Measurements from ENCODE around the gene PAX5. TPM values are rescaled to one million over a fixed set of nuclear protein-coding genes. Genes with fewer than 3 reads are reported as not detected.

PAX5 gene
- total RNA-seq, 1 donor from 2014 or later = 0.25 TPM

DNA sequence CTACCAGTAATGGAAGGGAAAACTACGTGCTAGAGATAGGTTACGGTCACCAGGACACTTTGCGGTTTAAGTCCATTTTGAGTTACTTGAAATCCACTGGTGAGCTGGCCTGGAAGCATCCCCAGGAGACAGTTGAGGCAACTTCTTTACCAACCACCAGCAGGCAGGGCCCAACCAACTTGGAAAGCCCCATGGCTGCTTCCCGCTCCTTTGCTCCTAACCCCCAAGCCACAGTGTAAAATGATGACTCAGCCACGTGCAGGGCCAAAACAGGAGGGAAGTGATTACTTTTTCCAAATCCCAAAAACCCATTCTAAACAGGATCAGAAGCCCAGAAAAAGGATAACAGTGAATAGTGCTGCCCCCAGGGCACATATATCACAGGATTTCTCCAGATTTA is 87.4 kb downstream of the PAX5 start:
- no peak for DNase-seq (ENCODE audit: extremely low spot score in 2 of 2)
- no peak overlapping the region for H3K27ac ChIP-seq
- H3K9me3 ChIP-seq = no peaks in the 10 kb centered on the region
- TF ChIP-seq POLR2AphosphoS5 (IDR thresholded peaks at IDR 0.05; ENCODE audit: insufficient read depth in 1 of 2, low read depth in 1 of 2) = no peak
- TF ChIP-seq POLR2A (IDR thresholded peaks at IDR 0.05) = no peak
- TF ChIP-seq, protein P1, sequence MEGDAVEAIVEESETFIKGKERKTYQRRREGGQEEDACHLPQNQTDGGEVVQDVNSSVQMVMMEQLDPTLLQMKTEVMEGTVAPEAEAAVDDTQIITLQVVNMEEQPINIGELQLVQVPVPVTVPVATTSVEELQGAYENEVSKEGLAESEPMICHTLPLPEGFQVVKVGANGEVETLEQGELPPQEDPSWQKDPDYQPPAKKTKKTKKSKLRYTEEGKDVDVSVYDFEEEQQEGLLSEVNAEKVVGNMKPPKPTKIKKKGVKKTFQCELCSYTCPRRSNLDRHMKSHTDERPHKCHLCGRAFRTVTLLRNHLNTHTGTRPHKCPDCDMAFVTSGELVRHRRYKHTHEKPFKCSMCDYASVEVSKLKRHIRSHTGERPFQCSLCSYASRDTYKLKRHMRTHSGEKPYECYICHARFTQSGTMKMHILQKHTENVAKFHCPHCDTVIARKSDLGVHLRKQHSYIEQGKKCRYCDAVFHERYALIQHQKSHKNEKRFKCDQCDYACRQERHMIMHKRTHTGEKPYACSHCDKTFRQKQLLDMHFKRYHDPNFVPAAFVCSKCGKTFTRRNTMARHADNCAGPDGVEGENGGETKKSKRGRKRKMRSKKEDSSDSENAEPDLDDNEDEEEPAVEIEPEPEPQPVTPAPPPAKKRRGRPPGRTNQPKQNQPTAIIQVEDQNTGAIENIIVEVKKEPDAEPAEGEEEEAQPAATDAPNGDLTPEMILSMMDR (IDR thresholded peaks at IDR 0.05) = no peak
- no peak overlapping the region for H3K4me3 ChIP-seq
- H3K36me3 ChIP-seq = no peaks in the 10 kb centered on the region
- no peaks in the 10 kb centered on the region for H3K4me1 ChIP-seq
- no peaks in the 10 kb centered on the region for H3K27me3 ChIP-seq
- intact Hi-C loops (cut with DNase I) = no loop called here

DNA sequence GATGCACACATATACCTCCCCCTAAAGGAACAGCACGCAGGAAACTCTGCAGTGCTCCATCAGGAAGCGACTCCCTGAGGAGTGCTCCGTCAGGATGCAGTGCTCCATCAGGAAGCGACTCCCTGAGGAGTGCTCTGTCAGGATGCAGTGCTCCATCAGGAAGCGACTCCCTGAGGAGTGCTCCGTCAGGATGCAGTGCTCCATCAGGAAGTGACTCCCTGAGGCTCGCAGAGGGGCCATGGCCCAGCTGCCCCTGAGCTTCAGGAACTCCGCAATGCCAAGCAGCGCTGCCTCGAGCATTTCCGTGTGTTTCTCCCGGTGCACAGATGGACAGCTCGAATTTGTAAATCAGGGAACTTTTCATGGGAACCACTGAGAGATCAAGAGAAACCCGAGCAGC is 88.1 kb downstream of the PAX5 start:
- Histone ChIP-seq H3K9me3 (no peaks in the 10 kb centered on the region), H3K27me3 (no peaks in the 10 kb centered on the region), H3K36me3 (no peaks in the 10 kb centered on the region), H3K27ac (no peak overlapping the region), H3K4me3 (no peak overlapping the region), H3K4me1 (no peaks in the 10 kb centered on the region)
- DNase-seq (ENCODE audit: extremely low spot score in 2 of 2) = no peak
- intact Hi-C loops (cut with DNase I) = no loop called here
- TF ChIP-seq, protein P1 (IDR thresholded peaks at IDR 0.05) = no peak
- TF ChIP-seq POLR2AphosphoS5 (IDR thresholded peaks at IDR 0.05; ENCODE audit: insufficient read depth in 1 of 2, low read depth in 1 of 2) (no peak), POLR2A (IDR thresholded peaks at IDR 0.05) (no peak)

DNA sequence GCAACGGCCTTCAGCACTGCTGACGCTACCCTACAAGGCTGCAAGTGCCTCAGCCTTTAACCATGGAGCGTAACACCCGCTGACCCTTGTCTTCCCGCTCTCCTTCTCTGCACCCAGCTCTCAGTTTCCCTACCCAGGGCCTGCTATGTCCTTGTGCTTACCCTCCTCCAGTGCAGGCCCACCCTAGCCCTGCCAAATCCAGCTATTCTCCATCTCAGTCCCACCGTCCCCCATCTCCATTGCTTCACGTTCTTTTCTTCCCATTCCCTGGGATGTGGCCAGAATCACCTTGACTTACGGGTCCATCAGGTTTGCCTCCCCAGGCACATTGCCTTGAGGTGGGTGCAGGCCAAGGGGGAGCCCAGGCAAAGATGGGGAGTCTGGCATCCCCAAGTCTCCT is 91.2 kb downstream of the PAX5 start:
- TF ChIP-seq POLR2AphosphoS5 (IDR thresholded peaks at IDR 0.05; ENCODE audit: insufficient read depth in 1 of 2, low read depth in 1 of 2) = no peak
- TF ChIP-seq POLR2A (IDR thresholded peaks at IDR 0.05) = no peak
- no peak for DNase-seq (ENCODE audit: extremely low spot score in 2 of 2)
- Histone ChIP-seq H3K4me1 (no peaks in the 10 kb centered on the region), H3K36me3 (no peaks in the 10 kb centered on the region), H3K27ac (no peak overlapping the region), H3K27me3 (no peaks in the 10 kb centered on the region), H3K9me3 (no peaks in the 10 kb centered on the region), H3K4me3 (no peak overlapping the region)
- intact Hi-C loops (cut with DNase I) = no loop called here

DNA sequence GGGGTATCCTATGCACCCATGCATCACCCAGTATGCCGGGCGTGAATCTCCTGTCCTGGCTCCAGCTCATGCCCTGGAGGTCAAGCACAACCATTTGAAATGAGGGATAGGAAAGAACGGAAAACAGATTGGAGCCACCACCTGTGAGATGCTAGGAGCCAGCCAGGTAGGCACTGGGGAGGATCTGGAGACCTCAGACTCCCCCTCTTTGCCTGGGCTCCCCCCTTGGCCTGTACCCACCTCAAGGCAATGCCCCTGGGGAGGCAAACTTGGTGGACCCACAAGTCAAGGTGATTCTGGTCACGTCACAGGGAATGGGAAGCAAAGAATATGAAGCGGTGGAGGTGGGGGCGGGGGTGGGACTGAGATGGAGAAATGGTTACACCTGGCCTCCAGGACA is 92.6 kb downstream of the PAX5 start:
- H3K4me1 ChIP-seq = no peaks in the 10 kb centered on the region
- peak in 1 of 2 donors; percentile 61 for DNase-seq (ENCODE audit: extremely low spot score in 2 of 2)
- TF ChIP-seq, protein P1 (IDR thresholded peaks at IDR 0.05) = no peak
- TF ChIP-seq POLR2A (IDR thresholded peaks at IDR 0.05) = no peak
- no peak for TF ChIP-seq POLR2AphosphoS5 (IDR thresholded peaks at IDR 0.05; ENCODE audit: insufficient read depth in 1 of 2, low read depth in 1 of 2)
- H3K36me3 ChIP-seq = no peaks in the 10 kb centered on the region
- intact Hi-C loops (cut with DNase I) = no loop called here
- no peaks in the 10 kb centered on the region for H3K9me3 ChIP-seq
- H3K4me3 ChIP-seq = no peak overlapping the region
- no peak overlapping the region for H3K27ac ChIP-seq
- H3K27me3 ChIP-seq = no peaks in the 10 kb centered on the region

DNA sequence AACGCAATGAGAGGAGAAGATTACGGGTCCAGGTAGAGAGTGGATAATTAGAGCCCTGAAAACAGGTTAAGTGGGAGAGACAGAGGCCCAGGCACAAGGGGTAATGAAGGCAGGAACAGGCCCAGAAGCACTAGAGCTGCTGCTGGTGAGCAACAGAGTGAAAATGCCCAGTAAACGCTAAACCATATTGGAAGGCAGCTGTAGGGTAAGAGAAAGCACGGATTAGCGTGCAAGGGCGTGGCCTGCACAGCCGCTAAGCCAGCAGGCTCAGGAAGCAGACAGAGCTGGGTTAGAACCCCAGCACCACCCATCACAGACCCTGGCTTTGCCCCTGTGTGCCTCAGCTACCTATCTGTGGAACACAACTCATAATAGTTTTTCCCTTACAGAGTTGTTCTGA is 93.2 kb downstream of the PAX5 start:
- H3K9me3 ChIP-seq = no peaks in the 10 kb centered on the region
- no peak overlapping the region for H3K27ac ChIP-seq
- no peaks in the 10 kb centered on the region for H3K27me3 ChIP-seq
- H3K4me3 ChIP-seq = no peak overlapping the region
- intact Hi-C loops (cut with DNase I) = no loop called here
- DNase-seq (ENCODE audit: extremely low spot score in 2 of 2) = peak; percentile 8 to 64
- no peak for TF ChIP-seq POLR2A (IDR thresholded peaks at IDR 0.05)
- TF ChIP-seq POLR2AphosphoS5 (IDR thresholded peaks at IDR 0.05; ENCODE audit: insufficient read depth in 1 of 2, low read depth in 1 of 2) = no peak
- TF ChIP-seq, protein P1 (IDR thresholded peaks at IDR 0.05) = no peak
- no peaks in the 10 kb centered on the region for H3K4me1 ChIP-seq
- H3K36me3 ChIP-seq = no peaks in the 10 kb centered on the region

DNA sequence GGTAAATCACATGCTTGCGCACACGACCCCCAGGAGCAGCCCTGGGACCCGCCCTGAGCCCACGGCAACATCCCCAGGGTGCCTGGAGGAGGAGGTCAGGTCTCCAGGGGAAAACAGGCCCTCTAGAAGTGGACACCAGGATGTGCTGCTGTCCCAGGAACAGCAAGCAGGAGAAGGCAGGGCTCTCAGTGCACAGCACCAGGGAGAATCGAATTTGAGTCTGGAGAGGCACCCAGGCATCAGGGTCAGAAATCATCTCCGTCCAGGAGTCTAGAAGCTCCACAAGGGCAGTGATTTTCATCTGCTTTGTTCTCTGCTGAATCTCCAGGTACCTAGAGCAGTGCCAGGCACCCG is 93.6 kb downstream of the PAX5 start:
- H3K9me3 ChIP-seq = no peaks in the 10 kb centered on the region
- no peak overlapping the region for H3K27ac ChIP-seq
- no peak overlapping the region for H3K4me3 ChIP-seq
- no peaks in the 10 kb centered on the region for H3K36me3 ChIP-seq
- intact Hi-C loops (cut with DNase I) = no loop called here
- no peaks in the 10 kb centered on the region for H3K4me1 ChIP-seq
- DNase-seq (ENCODE audit: extremely low spot score in 2 of 2) = peak in 1 of 2 donors; percentile 25
- no peaks in the 10 kb centered on the region for H3K27me3 ChIP-seq
- TF ChIP-seq, protein P1 (IDR thresholded peaks at IDR 0.05) = no peak
- no peak for TF ChIP-seq POLR2A (IDR thresholded peaks at IDR 0.05)
